Spleen (tissue), 11 donors: ENCODE measurements around the gene TERT. TPM values are rescaled to one million over a fixed set of nuclear protein-coding genes. Genes with fewer than 3 reads are reported as not detected.

Experiments used
- DNase-seq: peaks from one replicate; pipeline ENCODE4 v3.0.0-alpha.2; 2020
- H3K27ac ChIP-seq, 8 donors: fragments of 200-600 bp; sonication (generic) in 7 of 8; 1 replicate in 4 of 8; 2 replicates in 4 of 8; pipeline versions ENCODE4 v1.5.0 to v1.8.0; 2016 to 2021; ENCODE audit warnings: inconsistent platforms in 4 of 8, mild to moderate bottlenecking in 4 of 8, moderate library complexity in 1 of 8
- H3K27me3 ChIP-seq, 7 donors: fragments of 200-600 bp; sonication (generic) in 6 of 7; replicated peaks in 1 of 7; 1 replicate in 4 of 7; 2 replicates in 3 of 7; pipeline versions ENCODE4 v1.5.0 to v1.8.0; 2016 to 2021; ENCODE audit warnings: inconsistent platforms in 3 of 7, mild to moderate bottlenecking in 1 of 7
- H3K36me3 ChIP-seq, 6 donors: fragments of 200-600 bp; sonication (generic) in 5 of 6; 1 replicate in 4 of 6; 2 replicates in 2 of 6; pipeline versions ENCODE4 v1.5.0 to v1.8.0; 2016 to 2021; ENCODE audit warnings: inconsistent platforms in 2 of 6
- H3K4me1 ChIP-seq, 6 donors: fragments of 200-600 bp; sonication (generic) in 5 of 6; 1 replicate in 3 of 6; 2 replicates in 3 of 6; pipeline versions ENCODE4 v1.5.0 to v1.8.0; 2016 to 2021; ENCODE audit warnings: inconsistent platforms in 3 of 6
- H3K4me3 ChIP-seq, 8 donors: fragments of 200-600 bp; sonication (generic) in 7 of 8; 1 replicate in 4 of 8; 2 replicates in 4 of 8; pipeline versions ENCODE4 v1.5.0 to v1.8.0; 2016 to 2021; ENCODE audit warnings: inconsistent platforms in 4 of 8, mild to moderate bottlenecking in 4 of 8, moderate library complexity in 2 of 8
- H3K9me3 ChIP-seq, 8 donors: fragments of 200-600 bp; sonication (generic) in 7 of 8; 1 replicate in 4 of 8; 2 replicates in 4 of 8; pipeline versions ENCODE4 v1.5.0 to v1.8.0; 2016 to 2021; ENCODE audit warnings: inconsistent platforms in 4 of 8
- POLR2A ChIP-seq, 3 donors: fragments of 450-650 bp; IDR thresholded peaks; one replicate each; pipeline ENCODE4 v1.5.1; 2017; ENCODE audit warnings: antibody characterized with exemption in 3 of 3, mild to moderate bottlenecking in 1 of 3
- POLR2AphosphoS5 ChIP-seq, 3 donors: sonication (generic); formaldehyde crosslinking; IDR thresholded peaks; one replicate each; pipeline ENCODE4 v1.5.1; 2017; ENCODE audit warnings: antibody characterized with exemption in 3 of 3
- WGBS, 5 donors: extraction: QIAGEN DNeasy Blood & Tissue Kit in 3 of 5; methylation state at CpG; one replicate each; pipeline versions ENCODE4 v1.1.5 to v1.1.7; 2013 to 2018; 5-methylcytosine and 5-hydroxymethylcytosine counted together
- intact Hi-C: fragments of 100-400 bp; cut with DNase I; formaldehyde crosslinking; loops from one replicate; pipeline ENCODE4 v1.15.0; 2023; ENCODE audit warnings: low total_unique reads
- polyA plus RNA-seq, 3 donors: library from polyadenylated mRNA; stranded (reverse); fragments of 200-250 nt; gene quantifications; one replicate each; pipeline ENCODE4 v1.2.1, GENCODE V29; 2013
- total RNA-seq, 7 donors: library from RNA; depleted of rRNA in 3 of 7; stranded (reverse); fragments of >200 nt in 3 of 7; fragmentation: NEBNext Ultra II Directional in 4 of 7; extraction: Animal tissue kit (Norgen Biotek cat#: 25700) in 4 of 7; gene quantifications; one replicate each; pipeline versions ENCODE4 v1.1.0 to v1.2.1, GENCODE V29; 2016 to 2021
- TF ChIP-seq, protein P1 (sequence below), 11 experiments: fragments of 200-600 bp in 7 of 11; fragments of 450-650 bp in 4 of 11; sonication (generic) in 4 of 11; IDR thresholded peaks in 8 of 11; conservative IDR thresholded peaks in 3 of 11; 1 replicate in 7 of 11; 2 replicates in 4 of 11; pipeline versions ENCODE4 v1.4.0 to v1.8.0; 2016 to 2021; ENCODE audit warnings: antibody characterized with exemption in 11 of 11, inconsistent platforms in 4 of 11, mild to moderate bottlenecking in 1 of 11
- donor health status: healthy with polysubstance abuse.
- donor health status: DM: no; HTN: no; CAD: no; lungs with moderate emphysema.
- donor health status: DM: no; HTN: no; CAD: no.
- donor health status: Bipolar disorder and iron deficiency.
- donor health status: healthy.
- donor health status: DM: no; HTN: no; CAD: no.
- donor health status: DM: yes; HTN: yes; CAD: no.

Gene TERT
- total and polyA plus RNA-seq, 10 donors = 0.09 to 5.3 (median 0.40) TPM; not detected in 2

DNA sequence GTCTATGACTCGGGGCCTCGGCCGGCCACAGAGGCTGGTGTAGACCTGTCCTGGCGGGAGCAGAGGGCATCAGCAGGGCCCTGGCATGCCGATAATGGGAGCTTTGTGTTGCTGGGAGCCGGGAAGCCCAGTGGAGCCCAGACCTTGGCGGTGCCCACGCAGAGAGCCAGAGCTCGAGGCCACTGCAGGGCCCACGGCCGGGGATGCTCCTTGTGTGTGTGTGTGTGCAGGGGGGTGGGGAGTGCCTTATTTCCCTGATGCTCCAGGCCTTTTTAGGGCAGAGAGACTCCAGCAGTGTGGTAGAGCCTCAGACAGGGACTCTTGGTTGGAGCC is 75.1 kb downstream of the TERT start:
- Histone ChIP-seq H3K27ac (no peak overlapping the region), H3K27me3 (peaks cover 0 to 49% (median 0%) of the 10 kb centered on the region in 7 donors), H3K36me3 (no peaks in the 10 kb centered on the region), H3K4me1 (no peaks in the 10 kb centered on the region), H3K4me3 (no peak overlapping the region), H3K9me3 (peaks cover 0 to 5% (median 0%) of the 10 kb centered on the region in 8 donors)
- WGBS, 5 donors = 79 to 91% (median 84%) methylated on average over 9 to 11 of the region's 11 CpGs
- TF ChIP-seq POLR2A (IDR thresholded peaks at IDR 0.05) (no peak), POLR2AphosphoS5 (IDR thresholded peaks at IDR 0.05) (no peak)
- TF ChIP-seq, protein P1, sequence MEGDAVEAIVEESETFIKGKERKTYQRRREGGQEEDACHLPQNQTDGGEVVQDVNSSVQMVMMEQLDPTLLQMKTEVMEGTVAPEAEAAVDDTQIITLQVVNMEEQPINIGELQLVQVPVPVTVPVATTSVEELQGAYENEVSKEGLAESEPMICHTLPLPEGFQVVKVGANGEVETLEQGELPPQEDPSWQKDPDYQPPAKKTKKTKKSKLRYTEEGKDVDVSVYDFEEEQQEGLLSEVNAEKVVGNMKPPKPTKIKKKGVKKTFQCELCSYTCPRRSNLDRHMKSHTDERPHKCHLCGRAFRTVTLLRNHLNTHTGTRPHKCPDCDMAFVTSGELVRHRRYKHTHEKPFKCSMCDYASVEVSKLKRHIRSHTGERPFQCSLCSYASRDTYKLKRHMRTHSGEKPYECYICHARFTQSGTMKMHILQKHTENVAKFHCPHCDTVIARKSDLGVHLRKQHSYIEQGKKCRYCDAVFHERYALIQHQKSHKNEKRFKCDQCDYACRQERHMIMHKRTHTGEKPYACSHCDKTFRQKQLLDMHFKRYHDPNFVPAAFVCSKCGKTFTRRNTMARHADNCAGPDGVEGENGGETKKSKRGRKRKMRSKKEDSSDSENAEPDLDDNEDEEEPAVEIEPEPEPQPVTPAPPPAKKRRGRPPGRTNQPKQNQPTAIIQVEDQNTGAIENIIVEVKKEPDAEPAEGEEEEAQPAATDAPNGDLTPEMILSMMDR (IDR thresholded peaks at IDR 0.05 in 8 of 11, conservative IDR thresholded peaks at IDR 0.05 in 3 of 11) = no peak
- intact Hi-C loops = no loop called here
- DNase-seq = no peak

DNA sequence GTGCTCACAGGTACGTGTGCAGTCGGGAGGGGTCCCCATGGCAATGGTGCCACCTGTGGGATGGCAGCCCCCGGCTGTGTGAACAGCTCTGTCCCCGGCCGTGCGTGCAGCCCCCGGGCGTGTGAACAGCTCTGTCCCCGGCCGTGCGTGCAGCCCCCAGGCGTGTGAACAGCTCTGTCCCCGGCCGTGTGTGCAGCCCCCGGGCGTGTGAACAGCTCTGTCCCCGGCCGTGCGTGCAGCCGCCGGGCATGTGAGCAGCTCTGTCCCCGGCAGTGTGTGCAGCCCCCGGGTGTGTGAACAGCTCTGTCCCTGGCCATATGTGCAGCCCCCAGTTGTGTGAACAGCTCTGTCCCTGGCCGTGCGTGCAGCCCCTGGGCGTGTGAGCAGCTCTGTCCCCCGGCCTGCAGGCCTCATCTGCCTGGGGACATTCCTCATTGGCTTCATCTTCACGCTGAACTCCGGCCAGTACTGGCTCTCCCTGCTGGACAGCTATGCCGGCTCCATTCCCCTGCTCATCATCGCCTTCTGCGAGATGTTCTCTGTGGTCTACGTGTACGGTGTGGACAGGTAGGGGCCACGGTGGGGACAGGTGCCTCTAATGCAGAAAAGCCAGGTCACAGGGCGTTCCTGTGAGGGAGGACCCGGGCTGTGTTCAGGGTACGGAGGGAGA is 75.6 kb downstream of the TERT start:
- H3K27me3 ChIP-seq = peaks cover 0 to 51% (median 0%) of the 10 kb centered on the region in 7 donors
- H3K4me3 ChIP-seq = no peak overlapping the region
- no peak for DNase-seq
- no peaks in the 10 kb centered on the region for H3K36me3 ChIP-seq
- H3K9me3 ChIP-seq = peaks cover 0 to 5% (median 0%) of the 10 kb centered on the region in 8 donors
- TF ChIP-seq POLR2A (IDR thresholded peaks at IDR 0.05) = no peak
- H3K27ac ChIP-seq = no peak overlapping the region
- intact Hi-C loops = no loop called here
- no peaks in the 10 kb centered on the region for H3K4me1 ChIP-seq
- WGBS, 5 donors = 71 to 83% (median 81%) methylated on average over 9 to 38 of the region's 38 CpGs

DNA sequence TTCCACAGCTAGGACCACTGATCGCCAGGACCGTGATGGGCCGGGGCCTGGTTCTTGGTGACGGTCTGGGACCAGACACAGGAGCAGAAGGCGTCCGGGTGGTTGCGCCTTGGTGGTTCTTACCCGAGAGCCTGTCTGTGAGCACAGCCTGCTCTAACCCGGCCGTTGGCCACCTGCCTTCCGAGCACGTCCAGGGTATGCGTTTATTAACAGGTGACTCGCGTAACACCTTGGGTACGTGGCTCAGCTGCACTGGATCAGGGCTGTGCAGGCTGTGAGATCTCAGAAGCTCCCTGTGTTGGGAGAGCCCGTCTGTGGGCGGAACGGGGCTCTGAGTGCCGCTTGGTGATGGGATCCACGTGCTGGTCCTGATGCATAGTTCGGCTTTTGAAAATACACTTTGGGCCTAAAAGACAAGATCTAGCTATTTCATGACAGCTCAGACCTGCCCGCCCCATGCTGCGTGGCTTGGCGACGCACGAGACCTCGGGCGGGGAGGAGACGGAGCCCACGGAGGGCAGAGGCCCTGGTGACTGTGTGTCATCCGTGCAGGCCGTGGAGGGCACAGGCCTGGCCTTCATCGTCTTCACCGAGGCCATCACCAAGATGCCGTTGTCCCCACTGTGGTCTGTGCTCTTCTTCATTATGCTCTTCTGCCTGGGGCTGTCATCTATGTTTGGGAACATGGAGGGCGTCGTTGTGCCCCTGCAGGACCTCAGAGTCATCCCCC is 76.4 kb downstream of the TERT start:
- Histone ChIP-seq H3K36me3 (no peaks in the 10 kb centered on the region), H3K4me1 (no peaks in the 10 kb centered on the region), H3K27ac (no peak overlapping the region), H3K27me3 (peaks cover 0 to 58% (median 0%) of the 10 kb centered on the region in 7 donors), H3K9me3 (peaks cover 0 to 5% (median 0%) of the 10 kb centered on the region in 8 donors), H3K4me3 (no peak overlapping the region)
- TF ChIP-seq POLR2AphosphoS5 (IDR thresholded peaks at IDR 0.05) (no peak), POLR2A (IDR thresholded peaks at IDR 0.05) (no peak)
- TF ChIP-seq, protein P1 (IDR thresholded peaks at IDR 0.05 in 8 of 11, conservative IDR thresholded peaks at IDR 0.05 in 3 of 11) = no peak
- no peak for DNase-seq
- WGBS, 5 donors = 87 to 92% (median 89%) methylated on average over 28 to 38 of the region's 38 CpGs
- intact Hi-C loops = no loop called here

DNA sequence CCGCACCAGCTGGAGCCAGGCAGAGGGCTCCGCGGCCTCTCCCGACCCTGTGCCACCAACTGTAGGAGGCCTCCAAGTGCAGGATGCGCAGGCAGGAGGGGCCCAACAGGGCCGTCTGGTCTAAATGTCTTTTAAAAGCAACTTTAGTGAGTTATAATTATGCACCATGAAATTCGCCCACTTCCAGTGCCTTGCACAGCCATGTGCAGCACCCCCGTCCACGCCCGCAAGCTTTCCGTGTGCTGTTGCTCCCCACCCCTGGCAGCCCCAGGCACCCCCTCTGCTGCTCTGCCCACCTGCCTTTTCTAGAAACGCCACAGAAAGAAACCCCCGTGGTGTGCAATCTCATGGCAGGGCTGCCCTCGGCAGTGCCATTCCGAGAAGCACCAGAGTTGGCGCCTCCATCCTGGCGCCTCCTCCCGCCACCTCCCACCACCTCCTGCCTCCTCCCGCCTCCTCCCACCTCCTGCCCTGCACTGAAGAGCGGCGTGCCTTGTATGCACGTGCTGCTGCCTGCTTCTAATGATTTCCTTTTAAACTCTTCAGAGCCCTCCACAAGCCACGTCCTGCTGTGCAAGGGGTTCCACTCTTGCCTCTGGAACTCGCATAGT is 77.2 kb downstream of the TERT start:
- intact Hi-C loops = no loop called here
- peaks cover 0 to 58% (median 0%) of the 10 kb centered on the region in 7 donors for H3K27me3 ChIP-seq
- WGBS, 5 donors = 44 to 62% (median 56%) methylated on average over 23 to 24 of the region's 24 CpGs
- TF ChIP-seq POLR2AphosphoS5 (IDR thresholded peaks at IDR 0.05) (no peak), POLR2A (IDR thresholded peaks at IDR 0.05) (no peak)
- TF ChIP-seq, protein P1 (IDR thresholded peaks at IDR 0.05 in 8 of 11, conservative IDR thresholded peaks at IDR 0.05 in 3 of 11) = no peak
- DNase-seq = no peak
- H3K27ac ChIP-seq = no peak overlapping the region
- no peaks in the 10 kb centered on the region for H3K4me1 ChIP-seq
- H3K9me3 ChIP-seq = peaks cover 0 to 5% (median 0%) of the 10 kb centered on the region in 8 donors
- H3K4me3 ChIP-seq = no peak overlapping the region
- no peaks in the 10 kb centered on the region for H3K36me3 ChIP-seq
